Left ventricle myocardium superior (tissue), 1 donor: ENCODE data around the gene STAC. TPM values are rescaled to one million over a fixed set of nuclear protein-coding genes. Genes with fewer than 3 reads are reported as not detected.
"Not testable (repeated sequence)": the region's sequence is repeated elsewhere in the genome, so short reads cannot be mapped to it uniquely, and the experiment has no call there.

Experiments
- ATAC-seq: fragments of 200-7000 bp; cut with Tn5 transposase; one replicate; pipeline ENCODE4 v1.9.1; 2020; ENCODE audit warnings: mild to moderate bottlenecking, moderate library complexity
- DNase-seq: peaks from one replicate; pipeline ENCODE4 v3.0.0-alpha.2; 2020
- intact Hi-C: fragments of 100-400 bp; cut with micrococcal nuclease; formaldehyde crosslinking; loops from one replicate; pipeline ENCODE4 v1.11.0; 2022
- total RNA-seq: library from RNA; stranded (reverse); fragmentation: NEBNext Ultra II Directional; extraction: Animal tissue kit (Norgen Biotek cat#: 25700); gene quantifications from one replicate; pipeline ENCODE4 v1.2.1, GENCODE V29; 2021
- donor health status: DM: no; HTN: yes; CAD: no; lungs with severe emphysema.

Gene STAC
- total RNA-seq, 1 donor from 2014 or later: 0.69 TPM

- DNase-seq: no peak
- intact Hi-C loops: no loop called here
- ATAC-seq: no peak
Measured at GRCh38 chr3:36496684-36497633, 116.7 kb downstream of the STAC start.

- DNase-seq, ATAC-seq, intact Hi-C loops: not testable (repeated sequence)
Measured at GRCh38 chr3:36500053-36500452, 119.7 kb downstream of the STAC start.

- DNase-seq (no peak), ATAC-seq (no peak)
- intact Hi-C loops: no loop called here
Measured at GRCh38 chr3:36501616-36502015, 121.3 kb downstream of the STAC start.

- ATAC-seq (no peak), DNase-seq (no peak)
- intact Hi-C loops: no loop called here
Measured at GRCh38 chr3:36505393-36505792, 125.1 kb downstream of the STAC start.

- ATAC-seq (no peak), DNase-seq (no peak)
- intact Hi-C loops: no loop called here
Measured at GRCh38 chr3:36511791-36512486, 131.6 kb downstream of the STAC start.

GRCh38 chr3:36512555-36512954 is 132.3 kb downstream of the STAC start:
- ATAC-seq (no peak), DNase-seq (no peak)
- intact Hi-C loops: no loop called here

GRCh38 chr3:36514171-36514570 is 133.9 kb downstream of the STAC start:
- no peak for ATAC-seq
- no peak for DNase-seq
- intact Hi-C loops: no loop called here

GRCh38 chr3:36519682-36520081 is 139.4 kb downstream of the STAC start:
- intact Hi-C loops: no loop called here
- no peak for ATAC-seq

GRCh38 chr3:36520241-36521006 is 140.1 kb downstream of the STAC start:
- DNase-seq: no peak
- ATAC-seq: no peak
- intact Hi-C loops: no loop called here

More at GRCh38 chr3:36519682-36520081, 139.4 kb downstream of the STAC start:
- no peak for DNase-seq

- no peak for DNase-seq
- no peak for ATAC-seq
- intact Hi-C loops: no loop called here
Measured at GRCh38 chr3:36521007-36521379, 140.7 kb downstream of the STAC start.

GRCh38 chr3:36524560-36524959 is 144.3 kb downstream of the STAC start:
- intact Hi-C loops: no loop called here
- no peak for DNase-seq
- no peak for ATAC-seq

- DNase-seq: no peak
- ATAC-seq: no peak
- intact Hi-C loops: no loop called here
Measured at GRCh38 chr3:36525115-36525801, 145.0 kb downstream of the STAC start.

- intact Hi-C loops: no loop called here
- DNase-seq (no peak), ATAC-seq (no peak)
Measured at GRCh38 chr3:36538136-36538749, 157.9 kb downstream of the STAC start.

- intact Hi-C loops: no loop called here
Measured at GRCh38 chr3:36540888-36541518, 160.7 kb downstream of the STAC start.

GRCh38 chr3:36542186-36542585 is 161.9 kb downstream of the STAC start:
- no peak for DNase-seq
- ATAC-seq: no peak
- intact Hi-C loops: no loop called here

More at GRCh38 chr3:36540888-36541518, 160.7 kb downstream of the STAC start:
- no peak for ATAC-seq
- DNase-seq: no peak

- no peak for ATAC-seq
- no peak for DNase-seq
- intact Hi-C loops: no loop called here
Measured at GRCh38 chr3:36543276-36543997, 163.1 kb downstream of the STAC start.

GRCh38 chr3:36546226-36546625 is 165.9 kb downstream of the STAC start:
- ATAC-seq (no peak), DNase-seq (no peak)
- intact Hi-C loops: no loop called here

- intact Hi-C loops: no loop called here
- ATAC-seq (no peak), DNase-seq (no peak)
Measured at GRCh38 chr3:36548712-36549111, 168.4 kb downstream of the STAC start.
